IMR-90 (cell line): ENCODE data around the gene CD276. TPM values are rescaled to one million over a fixed set of nuclear protein-coding genes. Genes with fewer than 3 reads are reported as not detected.

Experiments used
- ATAC-seq: fragments of 200-7000 bp; cut with Tn5 transposase; 2 replicates; pipeline ENCODE4 v1.9.1; 2020; ENCODE audit warnings: low read depth, mild to moderate bottlenecking, moderate library complexity
- BruUV-seq: library from RNA; stranded (reverse); fragments of 400-500 nt; replicated peaks from 2 replicates; lab custom pipeline; 2021; lab: Mats Ljungman, UMichigan
- CTCF ChIA-PET: fragments of 300-600 bp; formaldehyde crosslinking; extraction: SDS; loops from one replicate; lab custom pipeline; 2021; ENCODE audit warnings: antibody characterized with exemption; lab: Yijun Ruan, JAX
- POLR2A ChIA-PET: fragments of 300-600 bp; sonication (Branson Sonifier 250); formaldehyde crosslinking; loops from one replicate; lab custom pipeline; 2022; ENCODE audit warnings: antibody characterized with exemption; ENCODE audit not compliant: unreplicated experiment; lab: Charles Lee
- DNase-seq: peaks from one replicate; pipeline ENCODE4 v3.0.0; 2013
- H2AFZ ChIP-seq: replicated peaks from 2 replicates; pipeline ENCODE3; 2013; ENCODE audit warnings: low read length, mild to moderate bottlenecking; ENCODE audit not compliant: poor library complexity
- H2AK5ac ChIP-seq: 2 replicates; pipeline ENCODE4 v1.6.1; 2013; ENCODE audit warnings: low read depth, low read length, inconsistent platforms
- H2AK9ac ChIP-seq: replicated peaks from 2 replicates; pipeline ENCODE3; 2013; ENCODE audit warnings: mild to moderate bottlenecking, low read depth, low read length, moderate library complexity; ENCODE audit not compliant: poor library complexity
- H2BK120ac ChIP-seq: 2 replicates; pipeline ENCODE4 v1.6.1; 2013; ENCODE audit warnings: low read depth, low read length, inconsistent platforms
- H2BK15ac ChIP-seq: 3 replicates; pipeline ENCODE4 v1.6.1; 2013; ENCODE audit warnings: low read depth, low read length, inconsistent platforms
- H2BK20ac ChIP-seq: 2 replicates; pipeline ENCODE4 v1.6.1; 2013; ENCODE audit warnings: low read depth, mild to moderate bottlenecking, inconsistent platforms, low read length, moderate library complexity
- H2BK5ac ChIP-seq: 2 replicates; pipeline ENCODE4 v1.6.1; 2013; ENCODE audit warnings: mild to moderate bottlenecking, low read depth, low read length, inconsistent platforms; ENCODE audit not compliant: poor library complexity, severe bottlenecking
- H3K14ac ChIP-seq: replicated peaks from 2 replicates; pipeline ENCODE4 v1.6.1; 2013; ENCODE audit warnings: low read depth, low read length, inconsistent platforms
- H3K18ac ChIP-seq: 2 replicates; pipeline ENCODE4 v1.6.1; 2013; ENCODE audit warnings: low read depth, low read length, control low read depth
- H3K23ac ChIP-seq: 2 replicates; pipeline ENCODE4 v1.6.1; 2013; ENCODE audit warnings: low read depth, low read length, inconsistent platforms
- H3K27ac ChIP-seq: 2 replicates; pipeline ENCODE4 v1.5.1; 2013; ENCODE audit warnings: mild to moderate bottlenecking, control low read depth, low read length; ENCODE audit not compliant: insufficient read depth
- H3K27me3 ChIP-seq: 2 replicates; pipeline ENCODE4 v1.6.1; 2013; ENCODE audit warnings: low read length; ENCODE audit not compliant: control insufficient read depth, insufficient read depth
- H3K36me3 ChIP-seq: 2 replicates; pipeline ENCODE4 v1.6.1; 2013; ENCODE audit warnings: low read length, mixed read lengths; ENCODE audit not compliant: control insufficient read depth, insufficient read depth
- H3K4ac ChIP-seq: 2 replicates; pipeline ENCODE4 v1.6.1; 2013; ENCODE audit warnings: low read depth, low read length, inconsistent platforms
- H3K4me1 ChIP-seq: 2 replicates; pipeline ENCODE4 v1.6.1; 2013; ENCODE audit warnings: low read length, mixed read lengths; ENCODE audit not compliant: control insufficient read depth, insufficient read depth
- H3K4me2 ChIP-seq: 2 replicates; pipeline ENCODE4 v1.6.1; 2013; ENCODE audit warnings: low read depth, mild to moderate bottlenecking, control low read depth, low read length, moderate library complexity
- H3K4me3 ChIP-seq: 2 replicates; pipeline ENCODE4 v1.5.1; 2013; ENCODE audit warnings: low read depth, mild to moderate bottlenecking, control low read depth, low read length, moderate library complexity; ENCODE audit not compliant: insufficient read depth
- H3K56ac ChIP-seq: 2 replicates; pipeline ENCODE4 v1.6.1; 2013; ENCODE audit warnings: low read length, inconsistent platforms; ENCODE audit not compliant: insufficient read depth; ENCODE audit errors: extremely low read depth
- H3K79me1 ChIP-seq, 2 experiments: 2 replicates each; pipeline ENCODE4 v1.6.1; 2013; ENCODE audit warnings: low read length in 2 of 2, inconsistent platforms in 1 of 2, low read depth in 1 of 2
- H3K9ac ChIP-seq: 2 replicates; pipeline ENCODE4 v1.6.1; 2013; ENCODE audit warnings: low read depth, low read length, control low read depth
- H3K9me1 ChIP-seq: 2 replicates; pipeline ENCODE4 v1.6.1; 2013; ENCODE audit warnings: low read length, inconsistent platforms; ENCODE audit not compliant: insufficient read depth
- H3K9me3 ChIP-seq: 2 replicates; pipeline ENCODE4 v1.6.1; 2013; ENCODE audit warnings: low read length; ENCODE audit not compliant: control insufficient read depth, insufficient read depth
- H4K20me1 ChIP-seq: 2 replicates; pipeline ENCODE4 v1.6.1; 2013; ENCODE audit warnings: low read length, inconsistent platforms; ENCODE audit not compliant: insufficient read depth
- H4K5ac ChIP-seq: 2 replicates; pipeline ENCODE4 v1.6.1; 2013; ENCODE audit warnings: mild to moderate bottlenecking, low read depth, low read length, control low read depth
- H4K8ac ChIP-seq, 2 experiments: 2 replicates each; pipeline ENCODE4 v1.6.1; 2013; ENCODE audit warnings: low read depth in 2 of 2, low read length in 2 of 2, control low read depth in 1 of 2, inconsistent platforms in 1 of 2
- H4K91ac ChIP-seq: 2 replicates; pipeline ENCODE4 v1.6.1; 2013; ENCODE audit warnings: low read depth, low read length, inconsistent platforms; ENCODE audit not compliant: insufficient read depth
- CHD1 ChIP-seq: IDR thresholded peaks from 2 replicates; pipeline ENCODE4 v1.6.1; 2012; ENCODE audit warnings: low read depth, low read length, improper control_type of control experiment
- FOS ChIP-seq: fragments of 150-350 bp; IDR thresholded peaks from 2 replicates; pipeline ENCODE4 v1.6.1; 2016; ENCODE audit warnings: low read depth, low read length
- MAZ ChIP-seq: IDR thresholded peaks from 2 replicates; pipeline ENCODE4 v1.6.1; 2012; ENCODE audit warnings: low read depth, mild to moderate bottlenecking, low read length, improper control_type of control experiment, moderate library complexity, borderline replicate concordance
- MXI1 ChIP-seq: IDR thresholded peaks from 2 replicates; pipeline ENCODE4 v1.6.1; 2012; ENCODE audit warnings: low read depth, mild to moderate bottlenecking, low read length, moderate library complexity, borderline replicate concordance
- POLR2A ChIP-seq: IDR thresholded peaks from 2 replicates; pipeline ENCODE4 v1.6.1; 2012; ENCODE audit warnings: mild to moderate bottlenecking, low read depth, low read length
- RCOR1 ChIP-seq: IDR thresholded peaks from 2 replicates; pipeline ENCODE4 v1.6.1; 2012; ENCODE audit warnings: mild to moderate bottlenecking, low read length, improper control_type of control experiment; ENCODE audit not compliant: insufficient replicate concordance
- RFX5 ChIP-seq: IDR thresholded peaks from 2 replicates; pipeline ENCODE4 v1.8.0; 2012; ENCODE audit warnings: low read depth, mild to moderate bottlenecking, low read length, moderate library complexity
- dilution Hi-C: fragments of 300-500 bp; cut with HindIII; formaldehyde crosslinking; loops from one replicate; pipeline ENCODE4 v1.14.3; 2018; ENCODE audit warnings: low sequenced_read_pairs; ENCODE audit not compliant: unreplicated experiment
- in situ Hi-C: fragments of 300-500 bp; cut with MboI; formaldehyde crosslinking; loops from 3 replicates; pipeline ENCODE4 v1.14.3; 2019; ENCODE audit warnings: low sequenced_read_pairs, inconsistent platforms, mixed read lengths
- intact Hi-C: fragments of 100-400 bp; cut with micrococcal nuclease; formaldehyde crosslinking; loops from 2 replicates; pipeline ENCODE4 v1.10.0; 2022
- polyA plus RNA-seq, 3 experiments: library from polyadenylated mRNA; depleted of rRNA; stranded (reverse); fragments of >200 nt; gene quantifications; 2 replicates each; pipeline ENCODE4 v1.2.3, GENCODE V29; 2012; ENCODE audit warnings: low replicate concordance in 1 of 3
- total RNA-seq: library from RNA; depleted of rRNA; stranded (reverse); fragments of >200 nt; gene quantifications from 2 replicates; pipeline ENCODE4 v1.2.3, GENCODE V29; 2012
- TF ChIP-seq, protein P1 (sequence below): conservative IDR thresholded peaks from 2 replicates; pipeline ENCODE4 v1.5.1; 2012; ENCODE audit warnings: mild to moderate bottlenecking, low read depth, low read length, improper control_type of control experiment
- TF ChIP-seq, protein P2 (sequence below): fragments of 150-350 bp; IDR thresholded peaks from 2 replicates; pipeline ENCODE4 v1.6.1; 2017; ENCODE audit warnings: mild to moderate bottlenecking, antibody characterized with exemption, low read length, low read depth
- TF ChIP-seq, protein P3 (sequence below): fragments of 150-350 bp; IDR thresholded peaks from 2 replicates; pipeline ENCODE4 v1.6.1; 2016; ENCODE audit warnings: low read depth, mild to moderate bottlenecking, low read length, moderate library complexity, borderline replicate concordance

The CD276 gene
- total and polyA plus RNA-seq, 2 of the 4 experiments (the other 2 are of a cell fraction), result 30.8 to 149 TPM

- Histone ChIP-seq H3K4me1 (no peaks in the 10 kb centered on the region), H4K5ac (no peak overlapping the region), H3K27me3 (peaks cover 22% of the 10 kb centered on the region), H3K4me2 (no peak overlapping the region), H3K23ac (no peak overlapping the region), H2AFZ (no peak overlapping the region), H4K91ac (no peak overlapping the region), H3K9me1 (no peaks in the 10 kb centered on the region), H3K14ac (no peak overlapping the region), H3K9ac (no peak overlapping the region), H3K56ac (no peak overlapping the region), H3K4ac (no peak overlapping the region), H3K79me1 (no peaks in the 10 kb centered on the region), H3K36me3 (no peaks in the 10 kb centered on the region), H3K18ac (no peak overlapping the region), H3K27ac (no peak overlapping the region), H3K9me3 (peaks cover 4% of the 10 kb centered on the region), H2BK120ac (no peak overlapping the region), H4K20me1 (no peaks in the 10 kb centered on the region), H2BK5ac (no peak overlapping the region), H2BK20ac (no peak overlapping the region), H2AK5ac (no peak overlapping the region), H4K8ac (no peak overlapping the region), H3K4me3 (no peak overlapping the region), H2BK15ac (no peak overlapping the region), H2AK9ac (no peak overlapping the region)
- ATAC-seq (no peak), DNase-seq (no peak)
- TF ChIP-seq RFX5, result no peak
- TF ChIP-seq, protein P1, sequence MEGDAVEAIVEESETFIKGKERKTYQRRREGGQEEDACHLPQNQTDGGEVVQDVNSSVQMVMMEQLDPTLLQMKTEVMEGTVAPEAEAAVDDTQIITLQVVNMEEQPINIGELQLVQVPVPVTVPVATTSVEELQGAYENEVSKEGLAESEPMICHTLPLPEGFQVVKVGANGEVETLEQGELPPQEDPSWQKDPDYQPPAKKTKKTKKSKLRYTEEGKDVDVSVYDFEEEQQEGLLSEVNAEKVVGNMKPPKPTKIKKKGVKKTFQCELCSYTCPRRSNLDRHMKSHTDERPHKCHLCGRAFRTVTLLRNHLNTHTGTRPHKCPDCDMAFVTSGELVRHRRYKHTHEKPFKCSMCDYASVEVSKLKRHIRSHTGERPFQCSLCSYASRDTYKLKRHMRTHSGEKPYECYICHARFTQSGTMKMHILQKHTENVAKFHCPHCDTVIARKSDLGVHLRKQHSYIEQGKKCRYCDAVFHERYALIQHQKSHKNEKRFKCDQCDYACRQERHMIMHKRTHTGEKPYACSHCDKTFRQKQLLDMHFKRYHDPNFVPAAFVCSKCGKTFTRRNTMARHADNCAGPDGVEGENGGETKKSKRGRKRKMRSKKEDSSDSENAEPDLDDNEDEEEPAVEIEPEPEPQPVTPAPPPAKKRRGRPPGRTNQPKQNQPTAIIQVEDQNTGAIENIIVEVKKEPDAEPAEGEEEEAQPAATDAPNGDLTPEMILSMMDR, result no peak
- TF ChIP-seq, protein P2, sequence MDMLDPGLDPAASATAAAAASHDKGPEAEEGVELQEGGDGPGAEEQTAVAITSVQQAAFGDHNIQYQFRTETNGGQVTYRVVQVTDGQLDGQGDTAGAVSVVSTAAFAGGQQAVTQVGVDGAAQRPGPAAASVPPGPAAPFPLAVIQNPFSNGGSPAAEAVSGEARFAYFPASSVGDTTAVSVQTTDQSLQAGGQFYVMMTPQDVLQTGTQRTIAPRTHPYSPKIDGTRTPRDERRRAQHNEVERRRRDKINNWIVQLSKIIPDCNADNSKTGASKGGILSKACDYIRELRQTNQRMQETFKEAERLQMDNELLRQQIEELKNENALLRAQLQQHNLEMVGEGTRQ, result no peak
- no peak for TF ChIP-seq POLR2A
- TF ChIP-seq MXI1, result no peak
- no peak for TF ChIP-seq FOS
- TF ChIP-seq, protein P3, sequence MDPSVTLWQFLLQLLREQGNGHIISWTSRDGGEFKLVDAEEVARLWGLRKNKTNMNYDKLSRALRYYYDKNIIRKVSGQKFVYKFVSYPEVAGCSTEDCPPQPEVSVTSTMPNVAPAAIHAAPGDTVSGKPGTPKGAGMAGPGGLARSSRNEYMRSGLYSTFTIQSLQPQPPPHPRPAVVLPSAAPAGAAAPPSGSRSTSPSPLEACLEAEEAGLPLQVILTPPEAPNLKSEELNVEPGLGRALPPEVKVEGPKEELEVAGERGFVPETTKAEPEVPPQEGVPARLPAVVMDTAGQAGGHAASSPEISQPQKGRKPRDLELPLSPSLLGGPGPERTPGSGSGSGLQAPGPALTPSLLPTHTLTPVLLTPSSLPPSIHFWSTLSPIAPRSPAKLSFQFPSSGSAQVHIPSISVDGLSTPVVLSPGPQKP, result no peak
- TF ChIP-seq CHD1, result no peak
- no peak for TF ChIP-seq RCOR1
- no peak for TF ChIP-seq MAZ
- intact Hi-C loops (no loop called here), dilution Hi-C loops (no loop called here), in situ Hi-C loops (no loop called here)
- no TSS peak for BruUV-seq
- ChIA-PET CTCF (no interaction called here), POLR2A (no interaction called here)
Measured at GRCh38 chr15:73660455-73660854, 23.7 kb upstream of the CD276 start.
